ENCODE data around the gene AHNAK2. TPM values are rescaled to one million over a fixed set of nuclear protein-coding genes. Genes with fewer than 3 reads are reported as not detected.
A peak's percentile ranks its signal among the peaks of the same experiment; 100 is the strongest.
"Not testable (repeated sequence)": the region's sequence is repeated elsewhere in the genome, so short reads cannot be mapped to it uniquely, and the experiment has no call there.

Gene AHNAK2
- 0.55 TPM for polyA plus RNA-seq (2013, experiment 1 of 2)
- 0.76 TPM for polyA plus RNA-seq (2013, experiment 2 of 2)

DNA sequence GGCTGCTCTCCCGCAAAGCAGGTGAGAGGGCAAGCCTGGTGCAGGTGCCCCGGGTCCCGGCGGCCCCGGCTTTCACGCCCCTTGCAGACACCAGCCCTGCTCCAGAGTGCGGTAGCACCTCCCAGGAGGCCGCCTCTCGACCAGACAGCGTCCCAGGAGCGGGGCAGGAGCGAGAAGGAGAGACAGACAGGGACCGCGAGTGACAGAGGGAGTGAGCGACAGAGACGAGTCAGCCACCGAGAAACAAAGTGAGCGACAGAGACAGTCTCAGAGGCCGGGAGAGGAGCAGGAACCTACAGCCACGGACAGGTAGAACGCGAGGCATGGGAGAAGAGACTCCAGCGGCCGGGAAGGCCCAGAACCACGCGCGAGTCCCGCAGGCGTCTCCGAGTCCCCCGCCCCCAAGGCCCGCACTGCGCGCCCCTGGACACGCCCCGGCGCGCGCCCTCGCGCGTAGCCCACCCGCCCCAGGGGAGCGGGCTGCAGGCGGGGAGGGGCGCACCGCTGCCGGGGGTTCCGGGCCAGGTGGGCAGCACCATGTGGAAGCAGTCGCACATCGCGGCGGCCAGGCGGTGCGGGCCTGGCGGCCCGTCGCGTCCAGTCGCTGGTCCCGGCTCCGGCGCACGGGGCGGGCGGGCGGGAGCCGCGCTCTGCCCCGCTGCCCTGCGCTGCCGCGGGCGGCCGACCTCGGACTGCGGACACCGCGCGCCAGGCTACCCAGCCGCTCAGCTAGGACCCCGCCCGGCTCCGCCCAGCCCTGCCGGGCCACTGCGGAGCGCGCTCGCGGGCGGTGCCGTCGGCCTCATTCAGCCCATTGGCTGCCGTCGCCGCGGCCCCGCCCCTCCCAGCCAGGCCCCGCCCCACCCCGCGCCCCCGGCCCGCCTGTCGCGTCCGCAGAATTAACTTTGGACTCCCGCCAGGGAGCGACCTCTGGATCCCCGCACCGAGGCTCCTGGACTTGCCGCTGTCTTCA, at the start of gene AHNAK2:
Gene AHNAK2 (minus strand): TSS at position 694 of the 973 bp plus-strand sequence. CDS start 137 bp downstream, at position 557.
- H3K4me3 ChIP-seq (ENCODE audit: low read length) = peak within 1 kb of the TSS; percentile 50

DNA sequence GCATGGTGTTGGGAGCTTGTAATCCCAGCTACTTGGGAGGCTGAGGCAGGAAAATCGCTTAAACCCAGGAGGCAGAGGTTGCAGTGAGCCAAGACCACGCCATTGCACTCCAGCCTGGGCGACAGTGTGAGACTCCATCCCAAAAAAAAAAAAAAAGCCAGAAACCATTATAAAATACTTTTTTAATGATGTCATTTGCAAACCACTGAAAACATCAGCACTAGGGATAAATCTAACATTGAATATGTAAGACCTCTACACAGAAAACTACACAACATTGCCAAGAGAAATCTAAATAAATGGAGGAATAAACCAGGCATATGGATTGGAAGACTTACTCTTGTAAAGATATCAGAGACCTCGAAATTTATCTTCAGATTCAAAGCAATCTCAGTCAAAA, 49.5 kb upstream of the AHNAK2 start:
- H3K36me3 ChIP-seq (ENCODE audit: insufficient read depth, low read length); H3K9ac ChIP-seq (ENCODE audit: low read depth, low read length); H3K27ac ChIP-seq (ENCODE audit: low read depth, low read length); H3K4me3 ChIP-seq (ENCODE audit: low read length); H3K27me3 ChIP-seq (ENCODE audit: insufficient read depth, low read length); H3K4me1 ChIP-seq (ENCODE audit: insufficient read depth, low read length); H3K9me3 ChIP-seq (ENCODE audit: insufficient read depth, low read depth, low read length): not testable (repeated sequence)
- WGBS = 88% methylated on average over 4 of the region's 4 CpGs

More for the DNA sequence above, at the start of gene AHNAK2:
- Histone ChIP-seq H3K4me1 (ENCODE audit: insufficient read depth, low read length) (peaks cover 10% of the 10 kb centered on the region; the same call in 1 of the 2 replicates), H3K27ac (ENCODE audit: low read depth, low read length) (no peak within 1 kb of the TSS), H3K36me3 (ENCODE audit: insufficient read depth, low read length) (no peaks in the 10 kb centered on the region), H3K9me3 (ENCODE audit: insufficient read depth, low read depth, low read length) (no peaks in the 10 kb centered on the region), H3K27me3 (ENCODE audit: insufficient read depth, low read length) (peaks cover 46% of the 10 kb centered on the region), H3K9ac (ENCODE audit: low read depth, low read length) (no peak within 1 kb of the TSS)
- WGBS = 3% methylated on average over 111 of the region's 111 CpGs

DNA sequence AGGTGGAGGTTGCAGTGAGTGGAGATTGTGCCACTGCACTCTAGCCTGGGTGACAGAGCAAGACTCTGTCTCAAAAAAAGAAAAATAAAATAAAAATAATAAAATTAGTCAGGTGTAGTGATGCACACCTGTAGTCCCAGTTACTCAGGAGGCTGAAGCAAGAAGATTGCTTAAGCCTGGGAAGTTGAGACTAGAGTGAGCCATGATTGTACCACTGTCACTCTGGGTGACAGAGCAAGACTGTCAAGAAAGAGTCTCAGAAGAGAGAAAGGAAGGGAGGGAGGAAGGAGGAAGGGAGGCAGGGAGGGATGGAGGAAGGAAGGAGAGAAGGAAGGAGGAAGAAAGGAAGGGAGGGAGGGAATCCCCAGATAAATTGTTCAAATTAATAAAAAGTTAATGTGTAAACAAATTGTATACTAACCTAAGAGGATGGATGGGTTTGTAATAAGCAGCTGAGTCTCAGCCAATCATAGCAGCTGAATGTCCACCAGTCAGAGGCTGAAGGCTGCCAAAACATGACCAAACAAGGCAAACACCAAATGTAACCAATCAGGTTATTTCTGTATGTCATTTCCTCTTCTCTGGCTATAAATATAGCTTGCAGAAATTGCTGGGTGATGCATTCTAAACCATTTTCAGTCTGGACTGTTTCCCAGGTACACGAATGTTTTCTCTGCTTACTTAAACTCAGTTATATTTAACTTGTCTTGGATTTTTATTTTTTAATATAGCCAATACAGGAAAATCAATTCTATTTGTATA, 48.8 kb upstream of the AHNAK2 start:
- Histone ChIP-seq H3K4me1 (ENCODE audit: insufficient read depth, low read length) (0 out of 2 replicates have a peak, but pooled peaks cover 4% of the 10 kb centered on the region), H3K27ac (ENCODE audit: low read depth, low read length) (no peak overlapping the region), H3K9ac (ENCODE audit: low read depth, low read length) (no peak overlapping the region), H3K36me3 (ENCODE audit: insufficient read depth, low read length) (no peaks in the 10 kb centered on the region), H3K4me3 (ENCODE audit: low read length) (no peak overlapping the region), H3K9me3 (ENCODE audit: insufficient read depth, low read depth, low read length) (no peaks in the 10 kb centered on the region), H3K27me3 (ENCODE audit: insufficient read depth, low read length) (no peaks in the 10 kb centered on the region; the same call in 1 of the 2 replicates)
- no CpG with 5 or more reads among the region's 1 CpG for WGBS

DNA sequence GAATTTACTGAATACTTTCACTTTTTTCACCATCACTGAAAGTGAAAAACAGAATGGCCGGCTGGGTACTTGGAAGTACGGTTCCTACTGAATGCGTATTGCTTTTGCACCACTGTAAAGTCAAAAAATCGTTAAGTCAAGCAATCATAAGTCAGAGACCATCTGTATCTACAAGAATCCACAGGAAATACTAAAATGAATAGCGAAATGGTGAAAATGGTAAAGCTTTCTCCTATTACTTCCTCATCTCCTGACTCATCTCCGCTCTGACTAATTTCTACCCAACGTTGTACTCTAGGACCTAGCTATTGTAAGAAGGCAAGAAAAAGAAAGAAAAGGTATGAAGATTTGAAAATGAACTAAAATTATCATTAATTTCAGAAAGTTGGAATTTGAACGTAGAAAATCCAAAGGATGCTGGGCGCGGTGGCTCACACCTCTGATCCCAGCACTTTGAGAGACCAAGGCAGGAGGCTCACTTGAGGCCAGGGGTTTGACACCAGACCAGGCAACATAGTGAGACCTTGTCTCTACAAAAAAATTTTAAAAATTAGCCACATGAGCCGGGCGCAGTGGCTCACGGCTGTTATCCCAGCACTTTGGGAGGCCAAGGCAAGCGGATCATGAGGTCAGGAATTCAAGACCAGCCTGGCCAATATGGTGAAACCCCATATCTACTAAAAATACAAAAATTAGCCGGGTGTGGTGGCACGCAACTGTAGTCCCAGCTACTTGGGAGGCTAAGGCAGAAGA, 48.0 kb upstream of the AHNAK2 start:
- Histone ChIP-seq H3K27ac (ENCODE audit: low read depth, low read length) (no peak overlapping the region), H3K36me3 (ENCODE audit: insufficient read depth, low read length) (no peaks in the 10 kb centered on the region), H3K4me1 (ENCODE audit: insufficient read depth, low read length) (0 out of 2 replicates have a peak, but pooled peaks cover 4% of the 10 kb centered on the region), H3K4me3 (ENCODE audit: low read length) (no peak overlapping the region), H3K9me3 (ENCODE audit: insufficient read depth, low read depth, low read length) (no peaks in the 10 kb centered on the region), H3K9ac (ENCODE audit: low read depth, low read length) (no peak overlapping the region), H3K27me3 (ENCODE audit: insufficient read depth, low read length) (no peaks in the 10 kb centered on the region; the same call in 1 of the 2 replicates)
- WGBS = 91% methylated on average over 15 of the region's 16 CpGs

DNA sequence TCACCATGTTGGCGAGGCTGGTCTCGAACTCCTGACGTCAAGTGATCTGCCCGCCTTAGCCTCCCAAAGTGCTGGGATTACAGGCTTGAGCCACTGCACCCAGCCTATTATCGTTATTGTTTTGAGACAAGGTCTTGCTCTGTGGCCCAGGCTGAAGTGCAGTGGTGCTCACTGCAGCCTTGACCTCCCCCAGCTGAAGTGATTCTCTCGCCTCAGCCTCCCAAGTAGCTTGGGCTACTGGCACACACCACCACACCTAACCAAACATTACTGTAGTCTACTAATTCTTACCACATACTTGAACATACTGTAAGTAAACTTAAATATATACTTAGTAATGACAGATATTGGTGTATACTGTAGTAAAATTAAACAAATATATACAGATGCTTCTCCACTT, 47.3 kb upstream of the AHNAK2 start:
- no peaks in the 10 kb centered on the region for H3K36me3 ChIP-seq (ENCODE audit: insufficient read depth, low read length)
- no peaks in the 10 kb centered on the region for H3K9me3 ChIP-seq (ENCODE audit: insufficient read depth, low read depth, low read length)
- H3K27ac ChIP-seq (ENCODE audit: low read depth, low read length) = no peak overlapping the region
- no peak overlapping the region for H3K9ac ChIP-seq (ENCODE audit: low read depth, low read length)
- 92% methylated on average over 6 of the region's 6 CpGs for WGBS
- 0 out of 2 replicates have a peak, but pooled peaks cover 4% of the 10 kb centered on the region for H3K4me1 ChIP-seq (ENCODE audit: insufficient read depth, low read length)
- no peak overlapping the region for H3K4me3 ChIP-seq (ENCODE audit: low read length)
- H3K27me3 ChIP-seq (ENCODE audit: insufficient read depth, low read length) = no peaks in the 10 kb centered on the region; the same call in 1 of the 2 replicates

DNA sequence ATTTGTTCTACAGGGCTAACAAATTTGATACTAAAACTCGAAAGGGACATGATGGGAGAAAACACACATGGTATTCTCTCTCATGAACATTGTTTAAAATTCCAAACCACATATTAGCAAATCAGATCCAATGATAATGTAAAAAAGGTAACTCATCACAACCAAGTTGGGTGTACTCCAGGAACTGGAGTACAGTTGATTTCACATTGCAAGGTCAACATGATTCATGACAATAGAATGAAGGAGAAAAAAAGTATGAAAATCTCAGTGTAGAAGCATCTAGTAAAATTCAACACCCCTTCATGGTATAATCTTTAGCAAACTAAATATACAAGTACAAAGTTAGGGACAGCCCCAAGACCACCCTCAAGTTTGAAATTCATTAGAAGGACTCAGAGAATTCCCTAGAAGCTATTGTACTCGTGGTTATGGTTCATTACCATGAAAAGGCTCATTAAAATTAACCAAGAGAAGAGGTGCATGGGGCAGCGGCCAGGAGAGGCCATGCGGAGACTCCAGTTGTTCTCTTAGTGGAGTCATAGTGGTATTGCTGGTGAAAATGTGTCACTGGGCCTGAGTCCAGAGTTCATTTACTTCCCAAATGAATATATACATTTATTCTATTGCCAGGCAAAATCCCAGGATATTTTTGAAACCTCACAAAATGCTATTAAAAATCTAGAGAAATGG, 45.8 kb upstream of the AHNAK2 start:
- H3K27me3 ChIP-seq (ENCODE audit: insufficient read depth, low read length) = no peaks in the 10 kb centered on the region
- no peak overlapping the region for H3K9ac ChIP-seq (ENCODE audit: low read depth, low read length)
- WGBS = 61% methylated on average over 4 of the region's 4 CpGs
- peaks cover 11% of the 10 kb centered on the region; the same call in 1 of the 2 replicates for H3K4me1 ChIP-seq (ENCODE audit: insufficient read depth, low read length)
- H3K9me3 ChIP-seq (ENCODE audit: insufficient read depth, low read depth, low read length) = no peaks in the 10 kb centered on the region
- H3K27ac ChIP-seq (ENCODE audit: low read depth, low read length) = no peak overlapping the region
- peaks cover 6% of the 10 kb centered on the region; the same call in 1 of the 2 replicates for H3K36me3 ChIP-seq (ENCODE audit: insufficient read depth, low read length)
- H3K4me3 ChIP-seq (ENCODE audit: low read length) = no peak overlapping the region

DNA sequence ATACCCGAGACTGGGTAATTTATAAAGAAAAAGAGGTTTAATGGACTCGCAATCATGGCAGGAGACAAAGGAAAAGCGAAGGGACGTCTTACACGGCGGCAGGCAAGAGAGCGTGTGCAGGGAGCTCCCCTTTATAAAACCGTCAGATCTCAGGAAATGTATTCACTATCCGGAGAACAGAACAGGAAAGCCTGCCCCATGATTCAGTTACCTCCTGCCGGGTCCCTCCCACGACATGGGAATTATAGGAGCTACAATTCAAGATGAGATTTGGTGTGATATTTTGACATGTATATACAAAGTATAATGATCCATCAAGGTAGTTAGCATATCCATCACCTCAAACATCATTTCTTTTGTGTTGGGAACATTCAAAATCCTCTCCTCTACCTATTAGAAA, 45.0 kb upstream of the AHNAK2 start:
- Histone ChIP-seq H3K4me3 (ENCODE audit: low read length) (no peak overlapping the region), H3K27ac (ENCODE audit: low read depth, low read length) (no peak overlapping the region), H3K9me3 (ENCODE audit: insufficient read depth, low read depth, low read length) (no peaks in the 10 kb centered on the region), H3K36me3 (ENCODE audit: insufficient read depth, low read length) (peaks cover 7% of the 10 kb centered on the region; the same call in 1 of the 2 replicates), H3K9ac (ENCODE audit: low read depth, low read length) (no peak overlapping the region), H3K4me1 (ENCODE audit: insufficient read depth, low read length) (peaks cover 11% of the 10 kb centered on the region; the same call in 1 of the 2 replicates), H3K27me3 (ENCODE audit: insufficient read depth, low read length) (no peaks in the 10 kb centered on the region)
- 89% methylated on average over 10 of the region's 11 CpGs for WGBS

DNA sequence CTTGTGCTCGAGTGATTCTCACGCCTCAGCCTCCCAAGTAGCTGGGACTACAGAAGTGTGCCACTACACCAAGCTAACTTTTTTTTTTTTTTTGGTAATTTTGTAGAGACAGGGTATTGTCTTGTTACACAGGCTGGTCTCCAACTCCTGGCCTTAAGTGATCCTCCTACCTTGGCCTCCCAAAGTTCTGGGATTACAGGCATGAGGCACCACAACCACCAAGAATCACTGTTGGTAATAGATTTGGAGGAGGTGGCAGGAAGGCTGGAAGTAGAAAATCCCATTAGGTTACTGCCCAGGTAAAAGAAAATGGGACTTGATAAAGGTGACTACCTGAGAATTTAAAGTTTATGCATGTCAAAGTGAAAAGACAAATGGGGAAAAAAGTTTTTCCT, 44.1 kb upstream of the AHNAK2 start:
- H3K4me3 ChIP-seq (ENCODE audit: low read length) = peak overlapping the region; percentile 87
- H3K4me1 ChIP-seq (ENCODE audit: insufficient read depth, low read length) = peaks cover 11% of the 10 kb centered on the region; the same call in 1 of the 2 replicates
- peaks cover 7% of the 10 kb centered on the region; the same call in 1 of the 2 replicates for H3K36me3 ChIP-seq (ENCODE audit: insufficient read depth, low read length)
- no peaks in the 10 kb centered on the region for H3K9me3 ChIP-seq (ENCODE audit: insufficient read depth, low read depth, low read length)
- peak overlapping the region; percentile 95; the same call in 1 of the 2 replicates for H3K9ac ChIP-seq (ENCODE audit: low read depth, low read length)
- no peak overlapping the region for H3K27ac ChIP-seq (ENCODE audit: low read depth, low read length)
- 92% methylated on average over 2 of the region's 2 CpGs for WGBS
- H3K27me3 ChIP-seq (ENCODE audit: insufficient read depth, low read length) = no peaks in the 10 kb centered on the region

DNA sequence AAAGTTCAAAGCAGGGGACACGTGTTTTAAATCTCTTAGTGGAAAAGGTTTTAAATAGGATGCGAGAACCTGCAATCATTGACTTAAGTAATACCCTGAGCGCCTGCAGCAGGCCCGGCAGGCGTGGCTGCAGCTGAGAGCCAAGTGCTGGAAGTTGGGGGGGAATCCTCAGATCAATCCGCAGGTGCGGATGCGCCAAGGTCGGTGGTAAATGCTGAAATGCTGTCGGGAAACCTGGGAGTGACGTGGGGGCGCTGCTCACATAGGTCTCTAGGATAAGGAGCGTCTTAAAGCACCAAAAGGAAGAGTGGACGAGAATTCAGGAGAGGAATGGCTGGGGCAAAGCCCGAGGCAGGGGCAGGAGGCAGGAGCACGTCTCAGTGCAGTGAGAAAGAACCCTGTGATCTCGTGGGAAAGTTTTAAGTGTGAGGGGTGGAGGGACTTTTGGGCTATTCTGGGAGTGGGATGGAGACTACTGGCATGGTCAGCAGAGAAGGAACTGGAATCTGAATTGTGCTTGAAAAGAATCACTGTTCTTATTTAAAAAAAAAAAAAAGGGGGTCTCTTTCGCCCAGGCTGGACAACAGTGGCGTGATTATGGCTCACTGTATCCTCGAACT, 43.6 kb upstream of the AHNAK2 start:
- Histone ChIP-seq H3K27me3 (ENCODE audit: insufficient read depth, low read length) (no peaks in the 10 kb centered on the region), H3K9ac (ENCODE audit: low read depth, low read length) (peak overlapping the region; percentile 95), H3K4me1 (ENCODE audit: insufficient read depth, low read length) (peaks cover 13% of the 10 kb centered on the region; the same call in 1 of the 2 replicates), H3K27ac (ENCODE audit: low read depth, low read length) (peak overlapping the region; percentile 83), H3K36me3 (ENCODE audit: insufficient read depth, low read length) (peaks cover 8% of the 10 kb centered on the region), H3K9me3 (ENCODE audit: insufficient read depth, low read depth, low read length) (no peaks in the 10 kb centered on the region), H3K4me3 (ENCODE audit: low read length) (peak overlapping the region; percentile 87)
- 11% methylated on average over 20 of the region's 20 CpGs for WGBS

All from HUES64 (cell line).